ENCODE data around the gene ANO4.
"Not testable (repeated sequence)": the region's sequence is repeated elsewhere in the genome, so short reads cannot be mapped to it uniquely, and the experiment has no call there.

ANO4 gene

DNA sequence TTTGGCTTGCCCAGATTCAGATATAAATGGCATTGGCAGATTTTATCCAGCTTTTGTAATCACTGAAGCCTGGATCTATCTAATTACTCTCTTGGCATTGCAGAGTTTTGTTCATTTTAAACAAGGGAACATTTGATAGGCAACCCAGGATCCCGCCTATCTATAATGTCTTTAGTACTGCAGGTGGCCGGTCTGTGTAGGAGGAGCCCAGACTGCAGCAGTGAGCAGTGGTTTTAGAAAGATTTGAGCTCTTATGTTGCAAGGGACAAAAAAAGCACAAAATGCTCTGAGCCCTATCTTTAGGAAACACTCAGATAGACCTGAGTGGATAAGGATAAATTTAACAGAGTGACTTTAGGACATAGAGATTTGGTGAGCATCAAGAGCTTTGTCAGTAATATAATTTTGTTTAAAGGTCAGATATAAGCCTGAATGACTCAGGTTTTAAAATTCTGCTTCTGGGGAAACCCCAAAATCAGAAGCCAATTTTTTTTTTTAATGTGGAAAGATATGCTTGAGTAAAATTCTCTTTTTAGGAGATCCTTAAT is 250.0 kb downstream of the ANO4 start:
- DNase-seq (ENCODE audit: low spot score) = no peak

DNA sequence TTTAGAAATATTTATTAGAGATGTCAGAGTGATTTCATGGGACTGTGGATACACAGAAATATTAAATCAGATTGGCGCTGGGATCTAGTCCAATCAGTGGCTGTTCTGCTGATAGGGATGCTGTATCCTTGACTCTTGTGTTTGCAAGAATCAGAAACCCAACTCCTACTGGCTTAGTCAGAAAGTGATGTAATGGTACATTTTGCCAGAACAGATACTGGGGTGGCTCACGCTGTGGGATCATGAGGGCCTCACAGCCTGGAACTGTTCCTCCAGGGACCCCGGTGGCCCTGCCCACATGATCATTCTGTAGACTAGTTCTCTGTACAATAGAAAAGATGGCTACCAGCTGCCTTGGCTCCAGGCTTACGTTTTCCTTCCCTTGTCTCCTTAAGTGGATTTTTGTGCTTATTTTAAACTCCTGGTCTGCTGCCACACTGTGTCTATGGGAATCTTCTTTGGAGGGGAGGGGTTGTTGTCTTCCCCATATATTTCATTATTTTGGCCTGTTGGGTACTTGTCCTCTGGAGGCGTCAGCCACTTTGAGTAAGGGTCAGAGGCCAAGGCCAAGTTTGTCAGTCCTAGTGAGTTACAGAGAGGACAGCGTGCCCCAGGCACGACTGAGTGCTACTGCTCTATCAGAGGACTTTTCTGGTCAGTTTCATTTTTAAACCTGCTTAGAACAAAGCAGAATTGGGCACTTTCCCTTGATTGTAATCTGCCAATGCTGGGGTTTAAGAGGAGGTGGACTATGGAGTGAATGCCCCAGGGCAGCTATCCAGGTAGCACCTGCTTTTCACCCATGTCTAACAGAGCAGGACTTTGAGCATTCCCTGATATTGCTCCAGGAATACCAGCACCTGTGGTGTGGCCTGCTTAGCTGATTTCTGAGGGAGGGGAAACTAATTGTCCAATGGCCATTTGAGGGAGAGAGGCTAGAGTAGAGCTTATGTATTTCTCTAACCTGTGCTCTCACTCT is 251.2 kb downstream of the ANO4 start:
- DNase-seq (ENCODE audit: low spot score) = no peak

DNA sequence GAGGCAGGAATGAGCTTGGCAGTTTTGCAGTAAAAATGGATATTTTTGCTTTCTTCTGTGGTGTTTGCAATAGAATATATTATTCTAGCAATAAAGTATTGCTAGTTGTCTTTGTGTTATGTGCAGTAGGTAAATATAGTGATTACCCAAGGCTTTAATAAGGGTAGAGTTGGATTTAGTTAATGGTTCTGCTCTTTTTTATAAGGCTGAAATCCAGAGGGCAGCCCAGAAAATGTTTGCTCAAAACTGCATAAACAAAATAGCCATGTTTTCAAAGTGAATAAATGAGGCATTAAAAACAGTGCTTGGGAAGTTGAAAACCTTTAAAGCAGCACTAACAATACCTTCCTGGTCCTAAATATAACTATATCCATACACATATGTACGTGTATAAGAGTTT is 253.1 kb downstream of the ANO4 start:
- no peak for DNase-seq (ENCODE audit: low spot score)

DNA sequence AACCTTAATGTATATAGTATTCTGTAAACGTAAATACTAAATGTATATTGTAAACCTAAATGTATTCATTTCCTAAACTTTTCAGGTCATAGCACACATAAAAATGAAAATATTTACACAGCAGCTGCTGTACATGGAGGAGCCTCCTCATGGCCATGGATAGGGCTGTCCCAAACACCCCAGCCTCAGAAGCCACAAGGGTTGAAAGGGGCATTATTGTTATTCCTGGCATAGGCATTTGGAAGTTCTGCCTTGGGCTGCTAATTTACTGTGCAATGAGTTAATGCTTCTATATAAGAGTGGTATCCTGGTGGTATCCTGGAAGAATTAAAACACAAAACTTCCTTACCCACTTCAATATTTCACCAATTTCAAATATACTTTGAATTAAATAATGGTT is 256.1 kb downstream of the ANO4 start:
- DNase-seq (ENCODE audit: low spot score) = no peak

DNA sequence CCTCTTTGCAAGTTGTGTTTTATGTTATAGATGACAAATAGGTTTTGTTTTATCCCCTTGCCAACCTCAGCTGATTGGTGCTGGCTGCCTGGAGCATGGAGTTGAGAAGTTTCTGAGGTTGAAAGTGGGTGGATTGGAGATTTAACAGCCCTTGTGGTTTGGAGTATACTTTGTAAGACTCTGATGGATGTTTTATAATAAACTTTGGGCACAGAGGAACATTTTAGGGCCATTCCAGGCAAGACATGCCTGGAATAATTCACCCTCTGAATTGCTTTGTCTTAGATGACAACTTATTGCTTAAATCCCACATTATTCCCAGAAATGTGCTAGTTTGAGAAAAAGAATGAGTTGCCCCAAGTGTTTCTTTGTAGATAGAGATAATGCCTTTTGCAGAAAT is 256.6 kb downstream of the ANO4 start:
- no peak for DNase-seq (ENCODE audit: low spot score)

DNA sequence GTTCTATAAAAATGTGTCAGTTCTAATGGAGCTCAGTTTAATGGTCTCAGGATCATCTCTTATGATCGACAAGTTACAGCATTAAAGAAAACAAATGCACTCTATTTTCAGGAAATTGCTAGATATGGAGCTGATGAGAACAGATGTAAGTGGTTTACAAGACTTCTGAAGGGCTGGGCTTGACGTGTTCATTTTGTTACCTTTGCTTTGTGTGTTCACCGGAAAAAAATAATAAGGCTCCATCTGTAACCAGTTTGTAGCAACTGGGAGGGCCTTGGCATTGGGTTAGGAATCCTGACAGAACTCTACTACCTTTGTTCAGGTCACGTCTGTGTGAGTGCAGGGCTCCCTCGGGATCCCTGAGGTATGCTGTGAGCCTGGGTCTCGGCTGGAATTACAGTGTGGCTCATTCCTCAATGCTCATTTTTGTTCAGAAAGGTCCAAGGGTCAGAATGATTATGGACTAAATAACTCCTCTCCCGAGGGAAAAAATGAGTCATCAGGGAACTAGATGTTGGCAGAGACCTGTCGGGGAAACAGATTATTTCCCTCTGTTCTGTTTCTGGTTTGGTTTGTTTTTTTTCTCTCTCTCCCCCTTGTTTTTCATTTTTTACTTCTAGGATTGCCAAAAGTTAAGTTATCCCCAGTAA is 257.4 kb downstream of the ANO4 start:
- no peak for DNase-seq (ENCODE audit: low spot score)

DNA sequence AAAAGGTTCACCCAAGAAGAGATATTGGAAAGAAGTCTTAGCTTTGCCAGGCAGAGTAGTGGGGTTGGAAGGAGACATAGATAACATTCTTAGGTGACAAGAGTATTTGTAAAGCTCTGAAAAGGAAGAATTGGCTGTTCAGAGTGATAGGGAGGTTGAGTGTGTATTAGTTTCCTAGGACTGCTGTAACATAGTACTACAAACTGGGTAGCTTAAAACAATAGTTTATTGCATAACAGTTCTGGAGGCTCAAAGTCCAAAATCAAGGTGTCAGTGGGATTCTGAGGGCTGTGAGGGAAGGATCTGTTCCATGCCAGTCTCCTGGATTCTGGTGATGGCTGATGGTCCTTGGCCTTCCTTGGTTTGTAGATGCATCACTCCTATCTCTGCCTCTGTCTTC is 258.6 kb downstream of the ANO4 start:
- DNase-seq (ENCODE audit: low spot score) = no peak

DNA sequence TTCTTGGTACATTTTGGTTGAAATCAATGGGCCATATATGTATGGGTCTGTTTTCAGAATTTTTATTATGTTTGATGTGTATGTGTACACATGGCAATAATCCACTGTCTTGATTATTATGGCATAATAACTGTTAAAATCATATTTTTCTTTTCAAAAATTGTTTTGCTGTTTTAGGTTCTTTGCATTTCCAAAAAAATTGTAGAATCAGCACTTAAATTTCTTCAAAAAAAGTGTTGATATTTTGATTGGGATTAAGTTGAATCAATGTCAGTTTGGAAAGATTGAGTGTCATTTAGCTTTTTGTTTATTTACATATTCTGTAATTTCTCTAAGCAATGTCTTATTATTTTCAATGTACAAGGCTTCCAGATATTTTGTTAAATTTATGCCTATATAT is 261.4 kb downstream of the ANO4 start:
- no peak for DNase-seq (ENCODE audit: low spot score)

DNA sequence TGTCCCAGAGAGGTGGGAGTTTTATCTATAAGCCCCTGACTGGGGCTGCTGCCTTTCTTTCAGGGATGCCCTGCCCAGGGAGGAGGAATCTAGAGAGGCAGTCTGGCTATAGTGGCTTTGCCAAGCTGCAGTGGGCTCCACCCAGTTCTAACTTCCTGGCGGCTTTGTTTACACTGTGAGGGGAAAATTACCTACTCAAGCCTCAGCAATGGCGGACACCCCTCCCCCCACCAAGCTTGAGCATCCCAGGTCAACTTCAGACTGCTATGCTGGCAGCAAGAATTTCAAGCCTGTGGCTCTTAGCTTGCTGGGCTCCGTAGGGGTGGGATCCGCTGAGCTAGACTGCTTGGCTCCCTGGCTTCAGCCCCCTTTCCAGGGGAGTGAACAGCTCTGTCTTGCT is 267.9 kb downstream of the ANO4 start:
- DNase-seq (ENCODE audit: low spot score) = not testable (repeated sequence)

DNA sequence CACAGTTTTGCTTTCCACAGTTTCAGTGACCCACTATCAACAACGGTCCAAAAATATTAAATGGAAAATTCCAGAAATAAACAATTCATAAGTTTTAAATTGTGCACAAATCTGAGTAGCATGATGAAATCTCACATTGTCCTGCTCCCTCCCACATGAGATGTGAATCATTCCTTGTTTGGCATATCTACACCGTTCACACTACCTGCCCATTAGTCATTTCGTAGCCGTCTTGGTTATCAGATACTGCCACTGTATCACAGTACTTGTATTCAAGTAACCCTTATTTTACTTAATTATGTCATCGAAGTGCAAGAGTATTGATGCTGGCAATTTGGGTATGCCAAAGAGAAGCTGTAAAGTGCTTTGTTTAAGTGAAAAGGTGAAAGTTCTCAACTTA is 270.1 kb downstream of the ANO4 start:
- DNase-seq (ENCODE audit: low spot score) = no peak

DNA sequence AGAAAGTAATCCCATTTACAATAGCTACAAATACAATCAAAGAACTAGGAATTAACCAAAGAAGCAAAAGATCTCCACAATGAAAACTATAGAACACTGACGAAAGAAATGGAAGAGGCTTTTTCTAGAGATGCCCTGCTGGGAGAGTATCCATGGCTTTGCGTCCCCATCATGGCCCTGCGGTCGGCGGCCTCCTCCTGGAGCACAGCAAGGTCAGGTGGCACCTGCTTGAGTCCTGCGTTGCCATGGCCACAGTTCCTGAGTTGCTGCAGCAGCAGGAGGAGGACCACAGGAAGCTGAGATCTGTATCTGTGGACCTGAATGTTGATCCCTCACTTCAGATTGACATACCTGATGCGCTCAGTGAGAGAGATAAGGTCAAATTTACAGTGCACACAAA is 271.9 kb downstream of the ANO4 start:
- DNase-seq (ENCODE audit: low spot score) = no peak

DNA sequence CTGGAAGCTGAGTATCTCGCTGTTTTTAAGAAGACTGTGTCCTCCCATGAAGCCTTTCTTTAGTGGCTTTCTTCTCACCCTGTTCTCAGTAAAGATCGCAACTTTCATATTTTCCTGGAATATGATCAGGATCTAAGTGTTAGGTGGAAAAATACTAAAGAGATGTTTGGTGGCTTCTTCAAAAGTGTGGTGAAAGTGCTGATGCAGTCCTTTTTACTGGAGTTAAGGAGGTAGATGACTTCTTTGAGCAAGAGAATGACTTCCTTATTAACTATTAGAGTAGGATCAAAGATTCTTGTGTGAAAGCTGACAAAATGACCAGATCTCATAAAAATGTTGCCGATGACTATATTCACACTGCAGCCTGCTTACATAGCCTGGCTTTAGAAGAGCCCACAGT is 273.8 kb downstream of the ANO4 start:
- no peak for DNase-seq (ENCODE audit: low spot score)

DNA sequence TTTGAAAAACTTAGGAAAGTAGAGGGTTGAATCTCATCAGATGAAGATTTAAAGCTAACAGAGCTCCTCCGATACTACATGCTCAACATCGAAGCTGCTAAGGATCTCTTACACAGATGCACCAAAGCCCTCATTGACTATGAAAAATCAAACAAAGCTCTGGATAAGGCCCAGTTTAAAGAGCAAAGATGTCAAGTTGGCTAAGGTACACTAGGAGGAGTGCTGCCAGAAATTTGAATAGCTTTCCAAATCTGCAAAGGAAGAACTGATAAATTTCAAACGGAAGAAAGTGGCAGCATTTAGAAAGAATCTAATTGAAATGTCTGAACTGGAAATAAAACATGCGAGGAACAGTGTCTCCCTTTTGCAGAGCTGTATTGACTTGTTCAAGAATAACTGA is 274.3 kb downstream of the ANO4 start:
- DNase-seq (ENCODE audit: low spot score) = no peak

DNA sequence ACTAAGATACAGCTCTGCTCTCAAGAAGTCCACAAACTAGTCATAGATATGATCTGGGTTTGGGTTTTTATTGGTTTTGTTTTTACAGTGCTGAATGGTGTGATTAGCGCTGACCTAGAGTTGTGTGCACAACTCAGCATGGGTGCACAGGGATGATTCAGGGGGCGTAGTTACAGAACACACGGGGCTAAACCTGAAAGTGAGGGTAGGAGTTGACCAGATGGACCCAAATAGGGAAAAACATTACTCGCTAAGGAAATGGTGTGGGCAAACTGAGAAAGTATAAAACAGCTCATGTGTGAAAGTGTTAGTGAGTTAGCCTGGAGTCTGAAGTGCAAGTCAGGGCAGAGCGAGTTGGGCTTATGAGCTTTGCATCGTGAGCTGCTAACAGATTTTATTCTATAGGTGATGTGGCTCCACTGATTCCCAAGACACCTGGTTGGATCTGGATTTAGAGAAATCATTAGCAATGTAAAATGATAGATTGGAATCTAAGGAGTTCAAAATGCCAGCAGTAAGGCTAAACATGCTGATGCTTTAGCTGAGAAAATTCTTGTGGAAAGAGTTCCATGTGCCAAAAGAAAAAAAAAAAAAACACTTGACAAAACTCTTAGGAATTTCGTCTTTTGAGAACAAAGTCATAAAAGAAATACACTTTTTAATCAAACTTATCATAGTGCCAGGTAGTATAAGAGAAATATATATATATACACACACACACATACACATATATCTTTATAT is 280.5 kb downstream of the ANO4 start:
- DNase-seq (ENCODE audit: low spot score) = no peak

DNA sequence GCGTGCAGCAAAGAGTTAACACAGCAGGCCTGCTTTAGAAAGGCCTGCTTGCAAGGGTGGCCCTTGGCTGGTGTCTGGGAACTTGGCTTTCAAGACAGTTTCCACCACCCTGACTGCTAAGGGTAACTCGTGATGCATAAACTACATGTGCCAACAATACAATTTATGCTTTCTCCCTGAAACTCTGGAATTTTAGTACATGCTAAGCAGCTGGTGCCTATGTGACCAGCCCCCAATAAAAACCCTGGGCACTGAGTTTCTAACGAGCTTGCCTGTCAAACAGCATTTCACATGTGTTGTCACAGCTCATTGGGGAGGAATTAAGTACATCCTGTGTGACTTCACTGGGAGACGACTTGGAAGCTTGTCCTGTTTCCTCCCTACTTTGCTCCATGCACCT is 282.3 kb downstream of the ANO4 start:
- no peak for DNase-seq (ENCODE audit: low spot score)

DNA sequence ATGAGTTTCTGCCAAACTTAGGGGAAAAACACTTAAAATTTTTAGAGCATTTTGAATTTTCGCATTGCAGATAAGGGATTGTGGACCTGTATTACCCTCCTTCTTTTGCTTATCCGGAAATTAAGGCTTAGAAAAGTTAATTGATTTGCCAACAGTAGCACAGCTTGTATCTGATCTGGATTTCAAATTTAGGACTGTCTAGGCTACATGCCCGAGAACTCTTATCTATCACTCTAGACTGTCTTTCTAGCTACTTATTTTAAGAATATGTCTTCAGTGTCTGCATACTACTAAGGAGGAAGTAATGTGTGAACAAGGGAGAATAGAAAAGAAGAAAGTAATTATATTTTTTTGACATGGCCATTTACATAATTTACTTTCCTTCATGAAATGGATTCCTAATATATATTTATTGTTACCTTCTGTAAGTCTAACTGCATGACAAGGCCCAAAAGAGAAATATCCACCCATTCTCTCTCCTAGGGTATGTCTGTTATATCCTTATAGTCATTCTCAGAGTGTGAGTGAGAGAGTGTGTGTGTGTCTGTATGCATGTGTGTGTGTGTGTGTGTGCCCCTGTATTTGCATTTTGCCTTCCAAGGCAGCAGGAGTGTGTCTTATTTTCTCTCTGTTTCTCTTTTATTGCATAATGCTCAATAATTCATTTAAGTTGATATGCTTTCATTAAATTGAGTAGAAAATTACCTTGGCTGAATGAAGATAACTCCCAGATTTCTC is 283.4 kb downstream of the ANO4 start:
- no peak for DNase-seq (ENCODE audit: low spot score)

DNA sequence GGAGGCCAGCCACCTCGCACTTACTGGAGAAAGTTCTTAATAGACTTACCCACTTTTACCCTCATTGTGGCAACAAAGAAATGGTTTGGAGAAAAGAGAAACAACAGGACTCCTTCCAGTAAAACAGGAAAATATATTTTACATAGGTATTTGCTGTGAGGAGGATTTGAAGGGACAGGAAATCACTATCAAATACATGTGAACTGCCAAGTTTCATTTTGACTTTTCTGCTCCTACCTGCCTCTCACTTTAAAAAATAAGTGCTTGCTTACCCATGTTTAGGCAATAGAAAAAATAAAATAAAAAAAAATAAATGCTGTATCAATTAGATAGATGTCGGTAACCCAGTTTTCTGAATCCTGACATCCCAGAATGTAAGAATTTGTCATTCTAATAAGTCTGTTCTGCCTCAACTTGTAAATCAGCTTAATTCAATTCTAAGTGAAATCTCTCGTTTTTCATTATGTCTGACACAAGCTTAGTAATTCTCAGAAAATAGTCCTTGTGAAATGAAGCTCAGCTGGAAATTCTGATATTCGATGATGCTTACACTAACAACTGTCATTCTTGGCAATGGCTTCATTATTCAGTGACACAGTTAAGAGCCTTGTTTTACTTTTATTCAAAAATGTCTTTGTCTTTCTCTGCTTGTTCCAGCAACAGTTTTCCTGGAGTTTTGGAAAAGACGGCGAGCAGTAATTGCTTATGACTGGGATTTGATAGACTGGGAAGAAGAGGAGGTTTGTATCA is 284.1 kb downstream of the ANO4 start:
- DNase-seq (ENCODE audit: low spot score) = no peak

DNA sequence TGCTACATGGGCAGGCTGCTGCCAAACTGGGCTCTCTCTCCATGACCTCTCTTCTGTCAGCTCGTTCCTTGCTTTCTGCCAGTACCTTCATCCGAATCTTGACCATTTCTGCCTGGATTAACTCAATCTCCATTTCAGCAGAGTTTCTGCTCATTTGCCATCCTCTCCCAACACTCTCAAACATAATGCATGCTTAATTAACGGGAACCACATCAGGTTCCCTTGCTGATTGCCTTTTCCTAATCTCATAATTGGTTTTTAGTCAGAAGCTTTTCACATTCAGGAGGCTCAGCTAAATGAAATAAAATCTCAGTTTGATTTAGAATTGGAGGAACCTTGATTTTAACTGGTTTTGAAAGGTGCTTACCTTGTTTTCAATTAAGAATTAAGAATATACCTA is 288.1 kb downstream of the ANO4 start:
- DNase-seq (ENCODE audit: low spot score) = no peak

DNA sequence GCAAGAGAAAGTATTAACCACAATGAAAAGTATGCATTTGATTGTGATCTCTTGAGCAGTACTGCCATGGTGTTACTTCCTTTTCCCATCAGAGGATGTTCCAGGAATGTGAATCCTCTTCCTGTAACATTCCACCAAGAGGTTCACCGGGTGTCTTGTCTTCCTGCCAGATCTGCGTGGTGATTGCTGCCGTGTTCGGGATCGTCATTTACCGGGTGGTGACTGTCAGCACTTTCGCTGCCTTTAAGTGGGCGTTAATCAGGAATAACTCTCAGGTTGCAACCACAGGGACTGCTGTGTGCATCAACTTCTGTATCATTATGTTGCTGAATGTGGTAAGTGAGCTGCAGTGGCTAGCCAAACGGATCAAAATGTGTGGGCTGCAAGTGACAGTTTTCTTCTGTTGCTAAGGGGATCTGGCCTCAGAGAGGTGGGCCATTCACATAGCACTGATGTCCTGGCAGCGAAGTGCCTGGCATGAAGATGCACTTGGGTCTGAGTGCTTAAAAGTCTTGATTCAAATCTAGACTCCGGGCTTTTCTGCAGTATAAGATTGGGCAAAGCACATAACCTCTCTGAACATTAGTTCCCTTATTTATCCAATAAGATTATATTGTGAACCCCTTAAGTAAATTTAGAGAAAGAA is 292.0 kb downstream of the ANO4 start:
- DNase-seq (ENCODE audit: low spot score) = no peak

DNA sequence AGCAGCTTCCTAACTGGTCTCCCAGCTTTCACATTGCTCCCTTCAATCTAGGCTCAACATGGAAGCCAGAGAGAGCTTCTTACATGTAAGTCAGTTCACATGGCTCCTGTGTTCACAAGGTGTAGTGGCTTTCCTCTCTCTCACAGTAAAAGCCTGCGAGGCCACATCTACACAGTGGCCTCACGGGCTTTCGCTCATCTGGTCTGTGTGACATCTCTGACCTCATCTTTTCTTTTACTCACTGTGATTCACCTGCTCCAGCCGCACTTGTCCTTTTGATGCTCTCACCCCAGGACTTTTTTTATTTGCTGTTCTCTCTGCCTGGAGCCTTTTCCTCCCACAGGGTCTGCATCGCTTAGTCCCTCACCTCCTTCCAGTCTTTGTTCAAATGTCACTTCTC is 293.3 kb downstream of the ANO4 start:
- DNase-seq (ENCODE audit: low spot score) = no peak

DNA sequence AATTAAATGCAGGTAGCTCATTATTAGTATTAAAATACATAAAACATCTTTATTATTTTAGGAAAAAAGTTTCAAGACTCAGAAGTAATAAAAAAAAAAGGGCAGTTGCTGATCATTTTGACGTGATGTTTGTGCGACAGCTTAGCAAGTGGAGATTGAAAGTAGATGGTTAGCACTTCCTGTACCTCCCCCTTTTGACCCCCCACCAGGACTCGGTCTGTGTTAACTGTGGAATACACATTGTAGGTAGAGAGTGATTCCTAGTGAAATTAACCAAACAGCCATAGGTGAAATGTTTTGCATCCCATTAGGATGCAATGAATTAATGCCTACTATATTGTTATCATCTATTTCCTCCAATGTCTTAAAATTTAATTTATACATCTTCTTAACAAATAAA is 294.7 kb downstream of the ANO4 start:
- no peak for DNase-seq (ENCODE audit: low spot score)
